Mucosa of stomach (tissue), 1 donor: ENCODE results near the gene C3orf38.
"Not testable (repeated sequence)": the region's sequence is repeated elsewhere in the genome, so short reads cannot be mapped to it uniquely, and the experiment has no call there.

Source experiments
- H3K27me3 ChIP-seq: one replicate; pipeline ENCODE4 v1.7.0; 2013; ENCODE audit warnings: mild to moderate bottlenecking, low read length; ENCODE audit not compliant: control insufficient read depth, insufficient read depth
- H3K36me3 ChIP-seq: one replicate; pipeline ENCODE4 v1.7.0; 2013; ENCODE audit warnings: low read length; ENCODE audit not compliant: control insufficient read depth, insufficient read depth
- H3K4me1 ChIP-seq: one replicate; pipeline ENCODE4 v1.7.0; 2013; ENCODE audit warnings: mild to moderate bottlenecking, low read length; ENCODE audit not compliant: control insufficient read depth, insufficient read depth
- H3K4me3 ChIP-seq: one replicate; pipeline ENCODE4 v1.7.0; 2013; ENCODE audit warnings: low read length
- H3K9ac ChIP-seq: one replicate; pipeline ENCODE4 v1.7.0; 2013; ENCODE audit warnings: mild to moderate bottlenecking, low read length, moderate library complexity
- H3K9me3 ChIP-seq: one replicate; pipeline ENCODE4 v1.7.0; 2013; ENCODE audit warnings: mild to moderate bottlenecking, low read length, moderate library complexity; ENCODE audit not compliant: control insufficient read depth
- donor health status: Pancreatic carcinoma.

Gene C3orf38

GRCh38 chr3:88167173-88167572, 17.4 kb downstream of the C3orf38 start:
- H3K9me3 ChIP-seq: no peaks in the 10 kb centered on the region
- H3K4me3 ChIP-seq: no peak overlapping the region
- no peaks in the 10 kb centered on the region for H3K27me3 ChIP-seq

DNA sequence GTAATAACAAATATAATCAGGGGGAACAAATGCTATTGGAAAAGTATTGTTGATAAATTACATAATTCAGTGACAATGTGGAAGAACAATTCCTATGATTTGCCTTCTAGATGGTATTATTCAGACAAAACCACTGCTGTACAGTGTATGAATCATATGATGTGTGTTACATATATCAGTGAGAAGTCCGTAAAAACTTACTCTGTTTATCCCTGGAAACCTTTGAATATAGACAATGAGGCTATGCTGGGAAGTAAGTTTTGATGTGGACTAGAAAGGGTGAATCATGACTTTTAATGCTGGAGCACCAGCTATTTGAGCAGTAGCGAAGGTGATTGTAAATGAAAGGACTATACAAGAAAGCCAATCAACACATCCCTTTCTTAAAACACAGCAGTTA, 17.9 kb downstream of the C3orf38 start:
- no peaks in the 10 kb centered on the region for H3K36me3 ChIP-seq
- H3K9ac ChIP-seq: no peak overlapping the region
- no peaks in the 10 kb centered on the region for H3K4me1 ChIP-seq
- H3K9me3 ChIP-seq: no peaks in the 10 kb centered on the region
- H3K27me3 ChIP-seq: no peaks in the 10 kb centered on the region
- no peak overlapping the region for H3K4me3 ChIP-seq

More at GRCh38 chr3:88167173-88167572, 17.4 kb downstream of the C3orf38 start:
- Histone ChIP-seq H3K36me3 (no peaks in the 10 kb centered on the region), H3K9ac (no peak overlapping the region), H3K4me1 (no peaks in the 10 kb centered on the region)

GRCh38 chr3:88168171-88168570, 18.4 kb downstream of the C3orf38 start:
- Histone ChIP-seq H3K9ac (no peak overlapping the region), H3K4me3 (no peak overlapping the region), H3K36me3 (no peaks in the 10 kb centered on the region), H3K4me1 (no peaks in the 10 kb centered on the region), H3K9me3 (no peaks in the 10 kb centered on the region), H3K27me3 (no peaks in the 10 kb centered on the region)

- no peaks in the 10 kb centered on the region for H3K4me1 ChIP-seq
- no peaks in the 10 kb centered on the region for H3K9me3 ChIP-seq
- no peaks in the 10 kb centered on the region for H3K27me3 ChIP-seq
- H3K9ac ChIP-seq: no peak overlapping the region
- no peaks in the 10 kb centered on the region for H3K36me3 ChIP-seq
- no peak overlapping the region for H3K4me3 ChIP-seq
These were observed 30.7 kb downstream of the C3orf38 start for GRCh38 chr3:88180398-88180999.

DNA sequence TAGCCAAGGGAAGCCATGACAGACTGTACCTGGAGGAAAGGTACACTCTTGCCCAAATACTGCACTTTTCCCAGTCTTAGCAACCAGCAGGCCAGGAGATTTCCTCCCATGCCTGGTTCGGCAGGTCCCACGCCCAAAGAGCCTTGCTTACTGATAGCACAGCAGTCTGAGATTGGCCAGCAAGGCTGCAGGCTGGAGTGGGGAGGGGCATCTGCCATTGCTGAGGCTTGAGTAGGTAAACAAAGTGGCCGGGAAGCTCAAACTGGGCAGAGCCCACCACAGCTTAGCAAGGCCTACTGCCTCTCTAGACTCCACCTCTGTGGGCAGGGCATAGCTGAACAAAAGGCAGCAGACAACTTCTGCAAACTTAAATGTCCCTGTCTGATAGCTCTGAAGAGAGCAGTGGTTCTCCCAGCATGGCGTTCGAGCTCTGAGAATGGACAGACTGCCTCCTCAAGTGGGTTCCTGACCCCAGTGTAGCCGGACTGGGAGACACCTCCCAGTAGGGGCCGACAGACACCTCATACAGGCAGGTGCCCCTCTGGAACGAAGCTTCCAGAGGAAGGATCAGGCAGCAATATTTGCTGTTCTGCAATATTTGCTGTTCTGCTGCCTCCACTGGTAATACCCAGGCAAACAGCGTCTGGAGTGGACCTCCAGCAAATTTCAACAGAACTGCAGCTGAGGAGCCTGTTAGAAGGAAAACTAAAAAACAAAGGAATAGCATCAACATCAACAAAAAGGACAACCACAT, 32.6 kb downstream of the C3orf38 start:
- not testable (repeated sequence) for H3K9ac ChIP-seq

GRCh38 chr3:88188436-88188835, 38.7 kb downstream of the C3orf38 start:
- Histone ChIP-seq H3K4me3 (no peak overlapping the region), H3K4me1 (no peaks in the 10 kb centered on the region), H3K9me3 (no peaks in the 10 kb centered on the region), H3K27me3 (no peaks in the 10 kb centered on the region), H3K36me3 (no peaks in the 10 kb centered on the region), H3K9ac (no peak overlapping the region)

More for the DNA sequence above, 32.6 kb downstream of the C3orf38 start:
- H3K9me3 ChIP-seq, H3K36me3 ChIP-seq, H3K4me3 ChIP-seq, H3K4me1 ChIP-seq, H3K27me3 ChIP-seq: not testable (repeated sequence)

GRCh38 chr3:88189361-88189810, 39.6 kb downstream of the C3orf38 start:
- Histone ChIP-seq H3K27me3 (no peaks in the 10 kb centered on the region), H3K4me3 (no peak overlapping the region), H3K9ac (no peak overlapping the region), H3K9me3 (no peaks in the 10 kb centered on the region), H3K4me1 (no peaks in the 10 kb centered on the region), H3K36me3 (no peaks in the 10 kb centered on the region)

- Histone ChIP-seq H3K9ac (no peak overlapping the region), H3K4me3 (no peak overlapping the region), H3K27me3 (no peaks in the 10 kb centered on the region), H3K4me1 (peaks cover 6% of the 10 kb centered on the region), H3K9me3 (no peaks in the 10 kb centered on the region), H3K36me3 (no peaks in the 10 kb centered on the region)
These were observed 42.2 kb downstream of the C3orf38 start for GRCh38 chr3:88191872-88192409.

- Histone ChIP-seq H3K4me1 (peaks cover 6% of the 10 kb centered on the region), H3K4me3 (no peak overlapping the region), H3K27me3 (no peaks in the 10 kb centered on the region), H3K9me3 (no peaks in the 10 kb centered on the region), H3K36me3 (no peaks in the 10 kb centered on the region), H3K9ac (no peak overlapping the region)
These were observed 42.9 kb downstream of the C3orf38 start for GRCh38 chr3:88192631-88193030.

DNA sequence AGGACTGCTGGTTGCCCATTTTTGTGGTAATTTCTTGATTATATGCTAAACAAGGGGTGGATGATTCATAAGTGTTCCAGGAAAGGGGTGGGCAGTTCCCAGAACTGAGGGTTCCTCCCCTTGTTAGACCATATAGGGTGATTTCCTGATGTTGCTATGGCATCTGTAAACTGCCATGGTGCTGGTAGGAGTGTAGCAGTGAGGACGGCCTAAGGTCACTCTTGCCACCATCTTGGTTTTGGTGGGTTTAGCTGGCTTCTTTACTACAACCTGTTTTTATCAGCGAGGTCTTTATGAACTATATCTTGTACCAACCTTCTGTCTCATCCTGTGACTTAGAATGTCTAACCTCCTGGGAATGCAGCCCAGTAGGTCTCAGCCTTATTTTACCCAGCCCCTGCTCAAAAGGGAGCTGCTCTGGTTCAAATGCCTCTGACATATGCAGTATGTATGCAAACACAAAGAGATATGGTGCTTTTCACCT, 46.2 kb downstream of the C3orf38 start:
- H3K4me3 ChIP-seq: no peak overlapping the region
- no peaks in the 10 kb centered on the region for H3K9me3 ChIP-seq
- no peaks in the 10 kb centered on the region for H3K36me3 ChIP-seq
- no peak overlapping the region for H3K9ac ChIP-seq
- H3K27me3 ChIP-seq: no peaks in the 10 kb centered on the region
- H3K4me1 ChIP-seq: peaks cover 6% of the 10 kb centered on the region

GRCh38 chr3:88198121-88198520, 48.4 kb downstream of the C3orf38 start:
- Histone ChIP-seq H3K4me3 (no peak overlapping the region), H3K9ac (no peak overlapping the region), H3K9me3 (no peaks in the 10 kb centered on the region), H3K4me1 (peaks cover 6% of the 10 kb centered on the region), H3K36me3 (no peaks in the 10 kb centered on the region), H3K27me3 (no peaks in the 10 kb centered on the region)

- no peak overlapping the region for H3K4me3 ChIP-seq
- no peak overlapping the region for H3K9ac ChIP-seq
- H3K27me3 ChIP-seq: no peaks in the 10 kb centered on the region
These were observed 53.9 kb downstream of the C3orf38 start for GRCh38 chr3:88203642-88204055.

More at GRCh38 chr3:88203642-88204055, 53.9 kb downstream of the C3orf38 start:
- H3K9me3 ChIP-seq: no peaks in the 10 kb centered on the region
- H3K36me3 ChIP-seq: no peaks in the 10 kb centered on the region
- H3K4me1 ChIP-seq: no peaks in the 10 kb centered on the region
